ENCODE data around the gene AASS.
"Not testable (repeated sequence)": the region's sequence is repeated elsewhere in the genome, so short reads cannot be mapped to it uniquely, and the experiment has no call there.

Gene AASS

GRCh38 chr7:122143751-122144711, at the start of gene AASS:
Gene AASS (minus strand): TSS chr7:122144249. CDS start chr7:122133726, 10,523 bp downstream.
- Histone ChIP-seq H3K27me3 (ENCODE audit: control insufficient read depth, insufficient read depth, low read length) (peaks cover 7% of the 10 kb centered on the region), H3K9ac (ENCODE audit: low read length) (peak within 1 kb of the TSS; percentile 56), H3K36me3 (ENCODE audit: control insufficient read depth, insufficient read depth, low read length) (no peaks in the 10 kb centered on the region), H3K4me3 (ENCODE audit: low read length) (peak within 1 kb of the TSS; percentile 69), H3K4me1 (ENCODE audit: control insufficient read depth, insufficient read depth, low read length) (no peaks in the 10 kb centered on the region), H3K9me3 (ENCODE audit: control insufficient read depth, low read length) (no peaks in the 10 kb centered on the region)

- Histone ChIP-seq H3K36me3 (ENCODE audit: control insufficient read depth, insufficient read depth, low read length) (no peaks in the 10 kb centered on the region), H3K9ac (ENCODE audit: low read length) (no peak overlapping the region), H3K4me1 (ENCODE audit: control insufficient read depth, insufficient read depth, low read length) (no peaks in the 10 kb centered on the region), H3K4me3 (ENCODE audit: low read length) (no peak overlapping the region), H3K9me3 (ENCODE audit: control insufficient read depth, low read length) (no peaks in the 10 kb centered on the region), H3K27me3 (ENCODE audit: control insufficient read depth, insufficient read depth, low read length) (no peaks in the 10 kb centered on the region)
These were observed 44.7 kb upstream of the AASS start for GRCh38 chr7:122188785-122189184.

GRCh38 chr7:122183106-122183505, 39.1 kb upstream of the AASS start:
- Histone ChIP-seq H3K4me3 (ENCODE audit: low read length) (no peak overlapping the region), H3K9ac (ENCODE audit: low read length) (no peak overlapping the region), H3K4me1 (ENCODE audit: control insufficient read depth, insufficient read depth, low read length) (no peaks in the 10 kb centered on the region), H3K27me3 (ENCODE audit: control insufficient read depth, insufficient read depth, low read length) (no peaks in the 10 kb centered on the region), H3K36me3 (ENCODE audit: control insufficient read depth, insufficient read depth, low read length) (no peaks in the 10 kb centered on the region), H3K9me3 (ENCODE audit: control insufficient read depth, low read length) (no peaks in the 10 kb centered on the region)

- Histone ChIP-seq H3K9me3 (ENCODE audit: control insufficient read depth, low read length) (no peaks in the 10 kb centered on the region), H3K36me3 (ENCODE audit: control insufficient read depth, insufficient read depth, low read length) (no peaks in the 10 kb centered on the region), H3K9ac (ENCODE audit: low read length) (no peak overlapping the region), H3K4me3 (ENCODE audit: low read length) (no peak overlapping the region), H3K27me3 (ENCODE audit: control insufficient read depth, insufficient read depth, low read length) (no peaks in the 10 kb centered on the region), H3K4me1 (ENCODE audit: control insufficient read depth, insufficient read depth, low read length) (no peaks in the 10 kb centered on the region)
These were observed 38.0 kb upstream of the AASS start for GRCh38 chr7:122182081-122182480.

GRCh38 chr7:122172144-122172543, 28.1 kb upstream of the AASS start:
- H3K36me3 ChIP-seq (ENCODE audit: control insufficient read depth, insufficient read depth, low read length); H3K4me3 ChIP-seq (ENCODE audit: low read length); H3K9ac ChIP-seq (ENCODE audit: low read length); H3K4me1 ChIP-seq (ENCODE audit: control insufficient read depth, insufficient read depth, low read length); H3K9me3 ChIP-seq (ENCODE audit: control insufficient read depth, low read length); H3K27me3 ChIP-seq (ENCODE audit: control insufficient read depth, insufficient read depth, low read length): not testable (repeated sequence)

- Histone ChIP-seq H3K9me3 (ENCODE audit: control insufficient read depth, low read length) (no peaks in the 10 kb centered on the region), H3K9ac (ENCODE audit: low read length) (no peak overlapping the region), H3K36me3 (ENCODE audit: control insufficient read depth, insufficient read depth, low read length) (no peaks in the 10 kb centered on the region), H3K27me3 (ENCODE audit: control insufficient read depth, insufficient read depth, low read length) (no peaks in the 10 kb centered on the region), H3K4me1 (ENCODE audit: control insufficient read depth, insufficient read depth, low read length) (no peaks in the 10 kb centered on the region), H3K4me3 (ENCODE audit: low read length) (no peak overlapping the region)
These were observed 22.7 kb upstream of the AASS start for GRCh38 chr7:122166740-122167139.

- H3K4me1 ChIP-seq (ENCODE audit: control insufficient read depth, insufficient read depth, low read length) = no peaks in the 10 kb centered on the region
- H3K36me3 ChIP-seq (ENCODE audit: control insufficient read depth, insufficient read depth, low read length) = no peaks in the 10 kb centered on the region
- no peaks in the 10 kb centered on the region for H3K9me3 ChIP-seq (ENCODE audit: control insufficient read depth, low read length)
- H3K4me3 ChIP-seq (ENCODE audit: low read length) = no peak overlapping the region
- no peak overlapping the region for H3K9ac ChIP-seq (ENCODE audit: low read length)
- no peaks in the 10 kb centered on the region for H3K27me3 ChIP-seq (ENCODE audit: control insufficient read depth, insufficient read depth, low read length)
These were observed 22.2 kb upstream of the AASS start for GRCh38 chr7:122166275-122166674.

GRCh38 chr7:122161628-122162027, 17.6 kb upstream of the AASS start:
- H3K27me3 ChIP-seq (ENCODE audit: control insufficient read depth, insufficient read depth, low read length) = no peaks in the 10 kb centered on the region
- H3K4me1 ChIP-seq (ENCODE audit: control insufficient read depth, insufficient read depth, low read length) = no peaks in the 10 kb centered on the region
- no peak overlapping the region for H3K4me3 ChIP-seq (ENCODE audit: low read length)
- no peaks in the 10 kb centered on the region for H3K9me3 ChIP-seq (ENCODE audit: control insufficient read depth, low read length)
- H3K36me3 ChIP-seq (ENCODE audit: control insufficient read depth, insufficient read depth, low read length) = no peaks in the 10 kb centered on the region
- H3K9ac ChIP-seq (ENCODE audit: low read length) = no peak overlapping the region

- peaks cover 6% of the 10 kb centered on the region for H3K4me1 ChIP-seq (ENCODE audit: control insufficient read depth, insufficient read depth, low read length)
- no peaks in the 10 kb centered on the region for H3K27me3 ChIP-seq (ENCODE audit: control insufficient read depth, insufficient read depth, low read length)
- no peak overlapping the region for H3K9ac ChIP-seq (ENCODE audit: low read length)
- no peaks in the 10 kb centered on the region for H3K36me3 ChIP-seq (ENCODE audit: control insufficient read depth, insufficient read depth, low read length)
- no peaks in the 10 kb centered on the region for H3K9me3 ChIP-seq (ENCODE audit: control insufficient read depth, low read length)
- H3K4me3 ChIP-seq (ENCODE audit: low read length) = no peak overlapping the region
These were observed 11.5 kb upstream of the AASS start for GRCh38 chr7:122155566-122155965.

GRCh38 chr7:122148878-122149277, 4.8 kb upstream of the AASS start:
- Histone ChIP-seq H3K4me1 (ENCODE audit: control insufficient read depth, insufficient read depth, low read length) (no peaks in the 10 kb centered on the region), H3K9me3 (ENCODE audit: control insufficient read depth, low read length) (no peaks in the 10 kb centered on the region), H3K4me3 (ENCODE audit: low read length) (no peak overlapping the region), H3K36me3 (ENCODE audit: control insufficient read depth, insufficient read depth, low read length) (no peaks in the 10 kb centered on the region), H3K27me3 (ENCODE audit: control insufficient read depth, insufficient read depth, low read length) (no peaks in the 10 kb centered on the region), H3K9ac (ENCODE audit: low read length) (no peak overlapping the region)

- Histone ChIP-seq H3K4me1 (ENCODE audit: control insufficient read depth, insufficient read depth, low read length) (no peaks in the 10 kb centered on the region), H3K27me3 (ENCODE audit: control insufficient read depth, insufficient read depth, low read length) (peaks cover 4% of the 10 kb centered on the region), H3K9ac (ENCODE audit: low read length) (no peak overlapping the region), H3K4me3 (ENCODE audit: low read length) (no peak overlapping the region), H3K36me3 (ENCODE audit: control insufficient read depth, insufficient read depth, low read length) (no peaks in the 10 kb centered on the region), H3K9me3 (ENCODE audit: control insufficient read depth, low read length) (no peaks in the 10 kb centered on the region)
These were observed 4.0 kb upstream of the AASS start for GRCh38 chr7:122148081-122148480.

- Histone ChIP-seq H3K9me3 (ENCODE audit: control insufficient read depth, low read length) (no peaks in the 10 kb centered on the region), H3K36me3 (ENCODE audit: control insufficient read depth, insufficient read depth, low read length) (no peaks in the 10 kb centered on the region), H3K9ac (ENCODE audit: low read length) (no peak overlapping the region), H3K4me3 (ENCODE audit: low read length) (no peak overlapping the region), H3K4me1 (ENCODE audit: control insufficient read depth, insufficient read depth, low read length) (no peaks in the 10 kb centered on the region), H3K27me3 (ENCODE audit: control insufficient read depth, insufficient read depth, low read length) (peaks cover 7% of the 10 kb centered on the region)
These were observed 2.0 kb upstream of the AASS start for GRCh38 chr7:122145937-122146645.
